ENCODE measurements around the gene EPHA5.

The EPHA5 gene

GRCh38 chr4:65623506-65623905 is 46.8 kb downstream of the EPHA5 start:
- Histone ChIP-seq H3K36me3 (ENCODE audit: control insufficient read depth, insufficient read depth, low read length) (no peaks in the 10 kb centered on the region), H3K9me3 (ENCODE audit: control insufficient read depth, insufficient read depth, low read depth, low read length) (no peaks in the 10 kb centered on the region), H3K4me3 (ENCODE audit: low read depth, low read length) (no peak overlapping the region), H3K4me1 (ENCODE audit: control insufficient read depth, insufficient read depth, low read length) (no peaks in the 10 kb centered on the region), H3K27me3 (ENCODE audit: control insufficient read depth, insufficient read depth, low read length) (no peaks in the 10 kb centered on the region), H3K27ac (ENCODE audit: low read depth, low read length) (no peak overlapping the region), H3K9ac (ENCODE audit: low read length) (no peak overlapping the region)

- no peaks in the 10 kb centered on the region for H3K4me1 ChIP-seq (ENCODE audit: control insufficient read depth, insufficient read depth, low read length)
- H3K9ac ChIP-seq (ENCODE audit: low read length), result no peak overlapping the region
- H3K27me3 ChIP-seq (ENCODE audit: control insufficient read depth, insufficient read depth, low read length), result no peaks in the 10 kb centered on the region
- no peak overlapping the region for H3K27ac ChIP-seq (ENCODE audit: low read depth, low read length)
- no peak overlapping the region for H3K4me3 ChIP-seq (ENCODE audit: low read depth, low read length)
- no peaks in the 10 kb centered on the region for H3K36me3 ChIP-seq (ENCODE audit: control insufficient read depth, insufficient read depth, low read length)
- H3K9me3 ChIP-seq (ENCODE audit: control insufficient read depth, insufficient read depth, low read depth, low read length), result no peaks in the 10 kb centered on the region
Observed at GRCh38 chr4:65617416-65617815, 52.9 kb downstream of the EPHA5 start.

- H3K9me3 ChIP-seq (ENCODE audit: control insufficient read depth, insufficient read depth, low read depth, low read length), result no peaks in the 10 kb centered on the region
- no peak overlapping the region for H3K9ac ChIP-seq (ENCODE audit: low read length)
- no peaks in the 10 kb centered on the region for H3K4me1 ChIP-seq (ENCODE audit: control insufficient read depth, insufficient read depth, low read length)
- no peak overlapping the region for H3K27ac ChIP-seq (ENCODE audit: low read depth, low read length)
- no peaks in the 10 kb centered on the region for H3K27me3 ChIP-seq (ENCODE audit: control insufficient read depth, insufficient read depth, low read length)
- no peaks in the 10 kb centered on the region for H3K36me3 ChIP-seq (ENCODE audit: control insufficient read depth, insufficient read depth, low read length)
- H3K4me3 ChIP-seq (ENCODE audit: low read depth, low read length), result no peak overlapping the region
Observed at GRCh38 chr4:65604515-65604914, 65.8 kb downstream of the EPHA5 start.

GRCh38 chr4:65600656-65601055 is 69.6 kb downstream of the EPHA5 start:
- H3K27me3 ChIP-seq (ENCODE audit: control insufficient read depth, insufficient read depth, low read length), result no peaks in the 10 kb centered on the region
- H3K27ac ChIP-seq (ENCODE audit: low read depth, low read length), result no peak overlapping the region
- H3K9me3 ChIP-seq (ENCODE audit: control insufficient read depth, insufficient read depth, low read depth, low read length), result no peaks in the 10 kb centered on the region
- no peaks in the 10 kb centered on the region for H3K36me3 ChIP-seq (ENCODE audit: control insufficient read depth, insufficient read depth, low read length)
- H3K4me3 ChIP-seq (ENCODE audit: low read depth, low read length), result no peak overlapping the region
- no peaks in the 10 kb centered on the region for H3K4me1 ChIP-seq (ENCODE audit: control insufficient read depth, insufficient read depth, low read length)
- no peak overlapping the region for H3K9ac ChIP-seq (ENCODE audit: low read length)

GRCh38 chr4:65599340-65599739 is 70.9 kb downstream of the EPHA5 start:
- H3K4me1 ChIP-seq (ENCODE audit: control insufficient read depth, insufficient read depth, low read length), result no peaks in the 10 kb centered on the region
- no peaks in the 10 kb centered on the region for H3K27me3 ChIP-seq (ENCODE audit: control insufficient read depth, insufficient read depth, low read length)
- H3K36me3 ChIP-seq (ENCODE audit: control insufficient read depth, insufficient read depth, low read length), result no peaks in the 10 kb centered on the region
- H3K4me3 ChIP-seq (ENCODE audit: low read depth, low read length), result no peak overlapping the region
- no peaks in the 10 kb centered on the region for H3K9me3 ChIP-seq (ENCODE audit: control insufficient read depth, insufficient read depth, low read depth, low read length)
- H3K9ac ChIP-seq (ENCODE audit: low read length), result no peak overlapping the region
- H3K27ac ChIP-seq (ENCODE audit: low read depth, low read length), result no peak overlapping the region

- Histone ChIP-seq H3K4me1 (ENCODE audit: control insufficient read depth, insufficient read depth, low read length) (peaks cover 2% of the 10 kb centered on the region; the same call in 1 of the 2 replicates), H3K9ac (ENCODE audit: low read length) (no peak overlapping the region), H3K27me3 (ENCODE audit: control insufficient read depth, insufficient read depth, low read length) (no peaks in the 10 kb centered on the region), H3K4me3 (ENCODE audit: low read depth, low read length) (no peak overlapping the region), H3K27ac (ENCODE audit: low read depth, low read length) (no peak overlapping the region), H3K36me3 (ENCODE audit: control insufficient read depth, insufficient read depth, low read length) (no peaks in the 10 kb centered on the region), H3K9me3 (ENCODE audit: control insufficient read depth, insufficient read depth, low read depth, low read length) (no peaks in the 10 kb centered on the region)
Observed at GRCh38 chr4:65597697-65598096, 72.6 kb downstream of the EPHA5 start.

- Histone ChIP-seq H3K27ac (ENCODE audit: low read depth, low read length) (no peak overlapping the region), H3K4me1 (ENCODE audit: control insufficient read depth, insufficient read depth, low read length) (peaks cover 14% of the 10 kb centered on the region), H3K9ac (ENCODE audit: low read length) (no peak overlapping the region)
Observed at GRCh38 chr4:65592089-65592488, 78.2 kb downstream of the EPHA5 start.

GRCh38 chr4:65589921-65590320 is 80.4 kb downstream of the EPHA5 start:
- no peak overlapping the region for H3K9ac ChIP-seq (ENCODE audit: low read length)
- H3K27ac ChIP-seq (ENCODE audit: low read depth, low read length), result no peak overlapping the region
- peaks cover 14% of the 10 kb centered on the region for H3K4me1 ChIP-seq (ENCODE audit: control insufficient read depth, insufficient read depth, low read length)
- no peaks in the 10 kb centered on the region for H3K27me3 ChIP-seq (ENCODE audit: control insufficient read depth, insufficient read depth, low read length)
- no peaks in the 10 kb centered on the region for H3K9me3 ChIP-seq (ENCODE audit: control insufficient read depth, insufficient read depth, low read depth, low read length)
- H3K36me3 ChIP-seq (ENCODE audit: control insufficient read depth, insufficient read depth, low read length), result no peaks in the 10 kb centered on the region
- H3K4me3 ChIP-seq (ENCODE audit: low read depth, low read length), result no peak overlapping the region

More at GRCh38 chr4:65592089-65592488, 78.2 kb downstream of the EPHA5 start:
- Histone ChIP-seq H3K36me3 (ENCODE audit: control insufficient read depth, insufficient read depth, low read length) (no peaks in the 10 kb centered on the region), H3K9me3 (ENCODE audit: control insufficient read depth, insufficient read depth, low read depth, low read length) (no peaks in the 10 kb centered on the region), H3K4me3 (ENCODE audit: low read depth, low read length) (no peak overlapping the region), H3K27me3 (ENCODE audit: control insufficient read depth, insufficient read depth, low read length) (no peaks in the 10 kb centered on the region)

- no peak overlapping the region for H3K9ac ChIP-seq (ENCODE audit: low read length)
- no peak overlapping the region for H3K27ac ChIP-seq (ENCODE audit: low read depth, low read length)
- H3K4me1 ChIP-seq (ENCODE audit: control insufficient read depth, insufficient read depth, low read length), result peaks cover 14% of the 10 kb centered on the region
- no peaks in the 10 kb centered on the region for H3K27me3 ChIP-seq (ENCODE audit: control insufficient read depth, insufficient read depth, low read length)
- H3K4me3 ChIP-seq (ENCODE audit: low read depth, low read length), result no peak overlapping the region
- H3K9me3 ChIP-seq (ENCODE audit: control insufficient read depth, insufficient read depth, low read depth, low read length), result no peaks in the 10 kb centered on the region
- H3K36me3 ChIP-seq (ENCODE audit: control insufficient read depth, insufficient read depth, low read length), result no peaks in the 10 kb centered on the region
Observed at GRCh38 chr4:65589331-65589730, 81.0 kb downstream of the EPHA5 start.

GRCh38 chr4:65580551-65580950 is 89.7 kb downstream of the EPHA5 start:
- Histone ChIP-seq H3K4me3 (ENCODE audit: low read depth, low read length) (no peak overlapping the region), H3K27ac (ENCODE audit: low read depth, low read length) (no peak overlapping the region), H3K4me1 (ENCODE audit: control insufficient read depth, insufficient read depth, low read length) (0 out of 2 replicates have a peak, but pooled peaks cover 3% of the 10 kb centered on the region), H3K36me3 (ENCODE audit: control insufficient read depth, insufficient read depth, low read length) (no peaks in the 10 kb centered on the region), H3K9me3 (ENCODE audit: control insufficient read depth, insufficient read depth, low read depth, low read length) (no peaks in the 10 kb centered on the region), H3K27me3 (ENCODE audit: control insufficient read depth, insufficient read depth, low read length) (no peaks in the 10 kb centered on the region), H3K9ac (ENCODE audit: low read length) (no peak overlapping the region)

- Histone ChIP-seq H3K4me1 (ENCODE audit: control insufficient read depth, insufficient read depth, low read length) (no peaks in the 10 kb centered on the region), H3K9ac (ENCODE audit: low read length) (no peak overlapping the region), H3K27me3 (ENCODE audit: control insufficient read depth, insufficient read depth, low read length) (no peaks in the 10 kb centered on the region), H3K4me3 (ENCODE audit: low read depth, low read length) (no peak overlapping the region), H3K9me3 (ENCODE audit: control insufficient read depth, insufficient read depth, low read depth, low read length) (no peaks in the 10 kb centered on the region), H3K36me3 (ENCODE audit: control insufficient read depth, insufficient read depth, low read length) (no peaks in the 10 kb centered on the region), H3K27ac (ENCODE audit: low read depth, low read length) (no peak overlapping the region)
Observed at GRCh38 chr4:65566473-65566872, 103.8 kb downstream of the EPHA5 start.

- Histone ChIP-seq H3K9ac (ENCODE audit: low read length) (no peak overlapping the region), H3K4me3 (ENCODE audit: low read depth, low read length) (no peak overlapping the region), H3K36me3 (ENCODE audit: control insufficient read depth, insufficient read depth, low read length) (no peaks in the 10 kb centered on the region), H3K27me3 (ENCODE audit: control insufficient read depth, insufficient read depth, low read length) (no peaks in the 10 kb centered on the region), H3K27ac (ENCODE audit: low read depth, low read length) (no peak overlapping the region), H3K4me1 (ENCODE audit: control insufficient read depth, insufficient read depth, low read length) (peaks cover 3% of the 10 kb centered on the region; the same call in 1 of the 2 replicates), H3K9me3 (ENCODE audit: control insufficient read depth, insufficient read depth, low read depth, low read length) (no peaks in the 10 kb centered on the region)
Observed at GRCh38 chr4:65561164-65561563, 109.1 kb downstream of the EPHA5 start.

All from HUES6 (cell line).